Astrocyte (in vitro differentiated cells and primary cell): Measurements from ENCODE around the gene LACC1. TPM values are rescaled to one million over a fixed set of nuclear protein-coding genes. Genes with fewer than 3 reads are reported as not detected.

ENCODE experiments used
- DNase-seq: peaks from one replicate; pipeline ENCODE4 v3.0.0-alpha.2; 2010; ENCODE audit warnings: low read depth
- FAIRE-seq: peaks from 2 replicates; lab custom pipeline; 2011; peaks lifted over from hg19 to GRCh38; lab: Jason Lieb, UNC
- H2AFZ ChIP-seq: 2 replicates; pipeline ENCODE4 v1.6.0; 2012; ENCODE audit warnings: low read depth, low read length, inconsistent platforms
- H3K27ac ChIP-seq: 2 replicates; pipeline ENCODE4 v1.5.1; 2011; ENCODE audit warnings: low read depth, low read length, inconsistent platforms
- H3K27me3 ChIP-seq: 2 replicates; pipeline ENCODE4 v1.6.0; 2011; ENCODE audit warnings: low read length, inconsistent platforms; ENCODE audit not compliant: insufficient read depth
- H3K36me3 ChIP-seq: 2 replicates; pipeline ENCODE4 v1.5.1; 2011; ENCODE audit warnings: low read length, inconsistent platforms; ENCODE audit not compliant: insufficient read depth
- H3K4me1 ChIP-seq: 2 replicates; pipeline ENCODE4 v1.5.1; 2011; ENCODE audit warnings: low read length, inconsistent platforms; ENCODE audit not compliant: insufficient read depth
- H3K4me2 ChIP-seq: 2 replicates; pipeline ENCODE4 v1.6.0; 2012; ENCODE audit warnings: low read length, inconsistent platforms
- H3K4me3 ChIP-seq: 2 replicates; pipeline ENCODE4 v1.5.1; 2011; ENCODE audit warnings: low read depth, mild to moderate bottlenecking, low read length, inconsistent platforms; ENCODE audit not compliant: insufficient read depth
- H3K79me2 ChIP-seq: 2 replicates; pipeline ENCODE4 v1.6.0; 2012; ENCODE audit warnings: mild to moderate bottlenecking, low read length, inconsistent platforms; ENCODE audit not compliant: insufficient read depth
- H3K9ac ChIP-seq: 2 replicates; pipeline ENCODE4 v1.6.0; 2012; ENCODE audit warnings: mild to moderate bottlenecking, low read length, inconsistent platforms
- H3K9me3 ChIP-seq: 2 replicates; pipeline ENCODE4 v1.5.1; 2012; ENCODE audit warnings: low read depth, mild to moderate bottlenecking, low read length, inconsistent platforms; ENCODE audit not compliant: insufficient read depth
- H4K20me1 ChIP-seq: 2 replicates; pipeline ENCODE4 v1.6.0; 2012; ENCODE audit warnings: low read length, inconsistent platforms; ENCODE audit not compliant: insufficient read depth
- H3K27ac Mint-ChIP-seq: one replicate; pipeline ENCODE4 v1.8.0; 2021; ENCODE audit warnings: mild to moderate bottlenecking, mixed read lengths; ENCODE audit not compliant: unreplicated experiment
- H3K27me3 Mint-ChIP-seq: one replicate; pipeline ENCODE4 v1.8.0; 2021; ENCODE audit warnings: low read depth, mixed read lengths; ENCODE audit not compliant: unreplicated experiment
- H3K36me3 Mint-ChIP-seq: one replicate; pipeline ENCODE4 v1.8.0; 2021; ENCODE audit warnings: low read depth, mixed read lengths; ENCODE audit not compliant: unreplicated experiment
- H3K4me1 Mint-ChIP-seq: one replicate; pipeline ENCODE4 v1.8.0; 2021; ENCODE audit warnings: low read depth, mixed read lengths; ENCODE audit not compliant: unreplicated experiment
- H3K4me3 Mint-ChIP-seq: one replicate; pipeline ENCODE4 v1.8.0; 2021; ENCODE audit warnings: mild to moderate bottlenecking, moderate library complexity, mixed read lengths; ENCODE audit not compliant: unreplicated experiment
- H3K9me3 Mint-ChIP-seq: one replicate; pipeline ENCODE4 v1.8.0; 2021; ENCODE audit warnings: mild to moderate bottlenecking, mixed read lengths; ENCODE audit not compliant: unreplicated experiment
- CTCF ChIP-seq: IDR thresholded peaks from 2 replicates; pipeline ENCODE4 v1.5.1; 2011; ENCODE audit warnings: low read depth, mild to moderate bottlenecking, inconsistent platforms, low read length, moderate library complexity; ENCODE audit not compliant: insufficient read depth
- EZH2 ChIP-seq: IDR thresholded peaks from 2 replicates; pipeline ENCODE4 v1.6.1; 2012; ENCODE audit warnings: mild to moderate bottlenecking, low read length, inconsistent platforms; ENCODE audit not compliant: insufficient read depth
- total RNA-seq: library from RNA; stranded (reverse); gene quantifications from 2 replicates; pipeline ENCODE4 v1.2.1, GENCODE V29; 2021

LACC1 gene
- total RNA-seq, 1 donor from 2014 or later: 9.2 TPM

DNA sequence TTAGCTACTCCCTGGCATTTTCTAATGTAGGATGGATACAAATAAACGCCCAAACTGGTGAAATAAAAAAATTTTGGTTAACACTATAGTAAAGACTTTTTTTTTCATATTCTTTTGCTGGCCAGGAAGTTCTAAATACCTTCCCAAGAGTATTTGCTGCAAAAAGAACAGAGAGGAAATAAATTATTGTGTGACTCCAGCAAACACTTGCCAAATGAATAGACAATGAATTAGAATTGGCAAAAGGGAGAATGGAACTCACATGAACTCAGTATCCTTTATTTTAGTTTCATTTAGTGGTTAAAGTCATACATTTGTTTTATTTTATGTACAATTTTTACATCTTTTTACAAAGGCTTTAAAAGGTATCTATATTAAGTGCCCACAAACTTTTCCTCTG is 58.1 kb downstream of the LACC1 start:
- TF ChIP-seq EZH2 (no peak), CTCF (no peak)
- H3K9ac ChIP-seq: no peak overlapping the region
- Mint-ChIP-seq H3K36me3 (no peaks in the 10 kb centered on the region), H3K4me1 (peaks cover 15% of the 10 kb centered on the region), H3K9me3 (no peaks in the 10 kb centered on the region), H3K27me3 (no peaks in the 10 kb centered on the region), H3K4me3 (no peak overlapping the region), H3K27ac (no peak overlapping the region)
- H3K27ac ChIP-seq: no peak overlapping the region
- no peak overlapping the region for H3K4me3 ChIP-seq
- H3K9me3 ChIP-seq: no peaks in the 10 kb centered on the region
- no peaks in the 10 kb centered on the region for H3K36me3 ChIP-seq
- H4K20me1 ChIP-seq: no peaks in the 10 kb centered on the region
- H3K4me1 ChIP-seq: no peaks in the 10 kb centered on the region
- H3K4me2 ChIP-seq: no peak overlapping the region
- no peaks in the 10 kb centered on the region for H3K27me3 ChIP-seq
- H3K79me2 ChIP-seq: no peaks in the 10 kb centered on the region
- DNase-seq: no peak
- no peak for FAIRE-seq
- no peak overlapping the region for H2AFZ ChIP-seq

DNA sequence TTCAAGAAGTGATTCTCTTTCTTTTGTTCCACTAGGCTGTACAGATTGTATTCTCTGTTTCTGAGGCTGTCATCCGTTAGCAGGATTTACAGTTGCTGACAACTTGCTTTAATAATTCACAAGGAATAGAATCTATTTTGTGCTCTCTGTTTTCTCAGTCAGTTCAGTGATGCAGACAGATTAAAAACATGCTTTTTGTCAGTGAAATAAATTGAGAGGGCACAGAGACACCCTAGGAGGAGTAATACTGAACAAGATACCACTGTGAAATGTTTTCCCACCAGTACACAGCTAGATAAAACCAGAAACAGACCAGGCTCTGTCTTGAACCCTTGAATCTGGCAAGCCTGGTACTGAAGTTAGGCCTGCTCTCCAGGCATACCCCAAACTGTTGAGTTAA is 58.7 kb downstream of the LACC1 start:
- Histone ChIP-seq H3K27ac (no peak overlapping the region), H3K9ac (no peak overlapping the region), H4K20me1 (no peaks in the 10 kb centered on the region), H3K36me3 (no peaks in the 10 kb centered on the region), H3K4me3 (no peak overlapping the region), H3K4me2 (no peak overlapping the region), H3K9me3 (no peaks in the 10 kb centered on the region), H3K4me1 (no peaks in the 10 kb centered on the region), H3K79me2 (no peaks in the 10 kb centered on the region), H3K27me3 (no peaks in the 10 kb centered on the region), H2AFZ (no peak overlapping the region)
- H3K27ac Mint-ChIP-seq: no peak overlapping the region
- DNase-seq (no peak), FAIRE-seq (no peak)
- H3K27me3 Mint-ChIP-seq: no peaks in the 10 kb centered on the region
- peaks cover 15% of the 10 kb centered on the region for H3K4me1 Mint-ChIP-seq
- TF ChIP-seq EZH2: no peak
- TF ChIP-seq CTCF: no peak
- H3K9me3 Mint-ChIP-seq: no peaks in the 10 kb centered on the region
- H3K4me3 Mint-ChIP-seq: no peak overlapping the region
- no peaks in the 10 kb centered on the region for H3K36me3 Mint-ChIP-seq

DNA sequence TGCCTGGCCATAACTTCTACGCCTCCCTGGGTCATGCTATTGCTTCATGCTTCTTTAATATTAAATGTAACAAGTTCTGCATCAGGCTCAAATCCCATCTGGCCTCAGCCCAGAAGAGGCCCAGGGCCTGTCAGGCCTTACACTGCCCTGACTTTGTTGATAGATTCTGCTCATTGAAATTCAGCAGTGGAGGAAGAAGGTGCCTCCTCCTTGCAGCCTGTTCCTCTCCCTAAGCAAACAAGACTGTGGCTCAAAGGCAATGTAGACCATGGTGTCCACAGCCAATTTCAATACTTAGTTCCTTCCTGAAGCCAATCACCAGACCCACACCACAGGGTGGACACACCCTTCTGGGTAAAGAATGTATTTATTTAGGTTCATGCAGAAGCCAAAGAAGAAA is 59.4 kb downstream of the LACC1 start:
- no peaks in the 10 kb centered on the region for H3K36me3 Mint-ChIP-seq
- FAIRE-seq (no peak), DNase-seq (no peak)
- Histone ChIP-seq H3K27ac (no peak overlapping the region), H2AFZ (no peak overlapping the region), H3K27me3 (no peaks in the 10 kb centered on the region), H3K4me2 (no peak overlapping the region), H3K4me1 (no peaks in the 10 kb centered on the region), H3K4me3 (no peak overlapping the region), H3K9ac (no peak overlapping the region), H3K79me2 (no peaks in the 10 kb centered on the region), H3K9me3 (no peaks in the 10 kb centered on the region), H4K20me1 (no peaks in the 10 kb centered on the region), H3K36me3 (no peaks in the 10 kb centered on the region)
- no peak overlapping the region for H3K27ac Mint-ChIP-seq
- peaks cover 15% of the 10 kb centered on the region for H3K4me1 Mint-ChIP-seq
- H3K9me3 Mint-ChIP-seq: no peaks in the 10 kb centered on the region
- TF ChIP-seq EZH2 (no peak), CTCF (no peak)
- H3K27me3 Mint-ChIP-seq: no peaks in the 10 kb centered on the region
- no peak overlapping the region for H3K4me3 Mint-ChIP-seq
